Anterior cingulate cortex (tissue), 58 donors: ENCODE data around the gene POPDC2.
"Not testable (repeated sequence)": the region's sequence is repeated elsewhere in the genome, so short reads cannot be mapped to it uniquely, and the experiment has no call there.

Experiments
- DNase-seq, 58 donors: peaks; one replicate each; lab custom pipeline; 2025; lab: John Stamatoyannopoulos, UW

POPDC2 gene, protein sequence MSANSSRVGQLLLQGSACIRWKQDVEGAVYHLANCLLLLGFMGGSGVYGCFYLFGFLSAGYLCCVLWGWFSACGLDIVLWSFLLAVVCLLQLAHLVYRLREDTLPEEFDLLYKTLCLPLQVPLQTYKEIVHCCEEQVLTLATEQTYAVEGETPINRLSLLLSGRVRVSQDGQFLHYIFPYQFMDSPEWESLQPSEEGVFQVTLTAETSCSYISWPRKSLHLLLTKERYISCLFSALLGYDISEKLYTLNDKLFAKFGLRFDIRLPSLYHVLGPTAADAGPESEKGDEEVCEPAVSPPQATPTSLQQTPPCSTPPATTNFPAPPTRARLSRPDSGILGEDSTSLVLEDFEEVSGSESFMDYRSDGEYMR

DNA sequence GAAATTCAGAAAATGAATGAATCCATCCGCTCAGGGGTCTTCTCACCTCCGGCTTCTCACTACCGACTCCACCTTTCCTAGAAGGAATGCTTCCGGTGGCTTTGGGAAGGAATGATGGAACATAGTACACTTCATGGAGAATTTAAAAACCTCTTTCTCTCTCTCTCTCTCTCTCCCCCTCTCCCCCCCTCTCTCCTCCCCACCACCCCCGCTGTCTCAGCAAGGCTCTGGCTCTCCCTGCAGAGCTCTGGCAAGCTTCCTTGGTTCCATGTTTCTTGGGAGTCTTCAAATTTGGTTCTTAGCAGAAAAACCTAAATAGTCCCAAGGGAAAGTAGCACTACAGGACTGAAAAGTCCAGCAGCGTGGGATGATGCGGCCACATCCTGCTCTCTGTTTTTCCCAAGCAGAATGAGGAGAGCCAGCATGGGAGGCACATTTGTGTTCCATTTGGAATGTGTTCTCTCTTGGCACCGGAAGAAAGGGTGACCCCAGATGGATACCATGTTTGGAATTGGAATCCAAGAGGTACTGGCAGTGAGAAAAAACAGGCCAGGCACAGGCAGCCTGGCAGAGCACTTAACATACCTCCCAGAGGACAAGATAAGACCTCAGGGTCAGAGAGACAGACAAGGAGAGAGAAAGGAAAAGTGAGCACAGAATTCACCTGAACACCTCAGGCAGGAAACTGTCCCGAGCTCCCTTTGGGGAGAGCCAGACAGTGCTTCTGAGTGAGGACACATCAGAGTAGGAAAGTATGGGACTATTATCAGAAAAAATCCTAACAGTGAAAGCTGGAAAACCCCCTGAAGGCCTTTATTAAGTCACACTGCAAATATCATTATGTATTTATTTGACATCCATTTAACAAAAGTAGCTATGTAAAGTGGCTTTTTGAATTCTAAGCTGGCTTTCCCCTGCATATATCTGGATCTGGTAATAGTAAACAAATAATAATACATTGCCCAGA is at the start of gene POPDC2:
Gene POPDC2 (minus strand): TSS at position 116 of the 967 bp plus-strand sequence. CDS start 166 bp downstream, outside the sequence.
- no peak for DNase-seq

DNA sequence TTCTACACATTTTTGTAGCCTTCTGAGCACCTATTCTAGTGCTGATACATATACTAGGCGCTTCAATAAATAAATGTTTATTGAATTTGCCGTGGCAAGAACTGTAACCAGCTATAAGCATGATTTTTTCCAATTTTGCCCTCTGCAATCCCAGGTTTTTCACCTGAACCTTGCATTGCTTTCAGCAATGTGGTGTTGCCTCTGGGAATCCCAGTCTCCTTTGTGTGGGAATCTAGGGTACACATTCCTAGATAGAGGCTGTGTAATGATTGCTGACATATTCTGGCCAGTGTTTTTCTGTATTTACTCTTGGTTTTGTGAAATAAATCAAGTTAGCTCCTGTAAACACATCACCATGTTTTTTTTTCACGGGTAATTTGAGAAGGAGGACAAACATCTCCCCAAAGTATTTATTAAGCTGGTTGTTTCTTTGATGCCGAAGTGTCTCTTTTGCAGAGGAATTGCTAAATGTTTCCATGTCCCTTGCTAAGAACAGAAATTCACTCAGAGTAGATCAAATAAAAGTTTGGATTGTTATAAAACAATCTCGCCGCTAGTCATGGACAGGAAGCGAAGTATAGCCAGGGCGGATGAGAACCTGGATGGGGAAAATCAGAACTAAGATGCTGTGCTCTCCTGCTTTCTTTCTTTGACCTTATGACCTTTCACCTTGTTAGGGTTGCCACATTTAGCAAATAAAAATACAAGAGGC is 43.6 kb upstream of the POPDC2 start:
- DNase-seq: no peak

GRCh38 chr3:119702530-119703527 is 42.4 kb upstream of the POPDC2 start, which contains the start of gene CFAP91:
CFAP91 (plus strand) TSS chr3:119703022; CDS start chr3:119703099, 77 bp downstream.
- DNase-seq: peak; percentile 34 to 96 (median 88)

- DNase-seq: no peak
Measured at GRCh38 chr3:119700920-119701734, 40.7 kb upstream of the POPDC2 start.

DNA sequence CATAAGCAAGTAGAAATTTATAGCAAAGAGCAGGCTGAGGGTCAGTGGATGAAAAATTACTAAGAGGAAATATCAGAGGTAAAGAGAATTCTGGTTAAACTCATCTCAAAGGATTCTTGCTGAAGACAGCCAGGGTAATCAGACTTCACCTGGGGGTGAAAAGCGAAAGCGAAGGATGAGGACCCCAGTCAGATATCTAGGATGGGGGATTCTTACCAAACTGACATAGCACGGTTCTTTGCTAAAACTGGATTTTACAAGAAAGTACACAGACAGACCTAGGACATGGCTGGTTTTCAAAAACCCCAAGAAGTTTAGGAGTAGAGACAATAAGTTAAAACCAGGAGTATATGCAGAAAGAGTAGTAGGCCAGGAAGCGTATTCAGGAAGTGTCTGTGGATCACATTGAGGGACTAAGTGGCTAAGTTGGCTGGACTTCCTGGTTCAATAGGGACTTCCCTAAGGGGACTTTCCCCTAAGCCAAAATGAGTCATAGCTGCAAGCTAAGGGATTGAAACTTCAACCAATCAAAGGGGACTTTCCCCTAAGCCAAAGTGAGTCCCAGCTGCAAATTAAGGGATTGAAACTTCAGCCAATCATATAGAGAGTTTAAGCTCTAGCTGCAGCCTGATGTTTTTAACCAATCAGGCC is 40.0 kb upstream of the POPDC2 start:
- DNase-seq: no peak

DNA sequence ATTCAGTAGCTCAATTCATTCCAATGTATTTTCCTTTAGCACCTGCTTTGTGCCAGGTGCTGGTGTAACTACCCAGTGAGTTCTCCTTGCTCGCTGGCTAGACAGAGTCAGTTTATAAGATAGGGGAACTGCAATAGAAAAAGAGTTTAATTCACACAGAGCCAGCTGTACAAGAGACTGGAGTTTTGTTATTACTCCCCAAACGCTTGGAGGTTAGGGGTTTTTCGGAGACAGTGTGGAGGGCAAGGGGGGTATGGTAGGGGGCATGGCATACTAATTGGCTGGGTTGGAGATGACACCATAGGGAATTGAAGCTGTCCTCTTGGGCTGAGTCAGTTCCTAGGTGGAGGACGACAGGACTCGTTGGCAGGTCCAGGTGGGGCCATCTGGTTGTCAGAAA is 37.0 kb upstream of the POPDC2 start:
- no peak for DNase-seq

DNA sequence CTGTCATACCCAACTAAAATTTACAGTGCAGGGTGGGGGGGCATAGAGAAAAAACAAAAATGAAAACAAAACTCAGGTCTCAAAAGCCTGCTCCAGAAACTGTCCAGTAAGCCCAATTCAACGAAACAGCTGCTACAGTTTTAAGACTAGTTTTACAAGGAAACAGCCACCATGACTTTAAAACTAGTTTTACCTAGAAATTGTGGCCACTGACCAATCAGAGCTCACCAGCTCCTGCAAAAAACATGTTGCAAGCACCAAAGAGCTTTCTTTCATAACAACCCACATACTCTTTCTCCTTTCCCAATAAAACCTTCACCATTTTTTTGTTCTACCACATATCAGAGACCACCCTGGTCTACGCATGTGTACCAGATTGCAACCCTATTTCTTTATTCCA is 35.1 kb upstream of the POPDC2 start:
- DNase-seq: no peak

DNA sequence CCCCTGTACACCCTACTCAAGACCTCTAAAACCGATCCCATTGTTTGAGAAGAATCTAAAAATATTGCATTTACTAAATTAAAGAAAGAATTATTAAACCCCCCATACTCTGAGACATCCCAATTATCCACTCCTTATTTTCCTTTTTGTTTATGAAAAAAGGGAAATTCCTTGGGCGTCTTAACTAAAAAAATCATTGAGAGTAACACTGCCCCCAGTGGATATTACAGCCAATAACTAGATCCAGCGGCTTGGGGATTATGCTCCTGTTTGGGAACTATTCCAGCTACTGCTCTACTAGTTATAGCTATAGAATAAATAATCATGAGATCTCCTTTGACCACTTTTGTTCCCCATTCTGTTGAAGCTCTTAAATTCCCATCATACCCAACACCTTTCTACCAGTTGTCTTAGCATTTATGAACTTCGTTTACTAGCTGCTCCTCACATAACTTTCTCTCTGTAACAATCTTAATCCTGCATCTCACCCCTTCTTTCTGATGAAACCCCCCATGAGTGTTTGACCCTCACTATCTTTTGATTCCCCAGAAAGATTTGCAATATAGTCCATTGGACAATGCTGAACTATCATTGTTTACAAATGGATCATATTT is 29.8 kb upstream of the POPDC2 start:
- DNase-seq: no peak

DNA sequence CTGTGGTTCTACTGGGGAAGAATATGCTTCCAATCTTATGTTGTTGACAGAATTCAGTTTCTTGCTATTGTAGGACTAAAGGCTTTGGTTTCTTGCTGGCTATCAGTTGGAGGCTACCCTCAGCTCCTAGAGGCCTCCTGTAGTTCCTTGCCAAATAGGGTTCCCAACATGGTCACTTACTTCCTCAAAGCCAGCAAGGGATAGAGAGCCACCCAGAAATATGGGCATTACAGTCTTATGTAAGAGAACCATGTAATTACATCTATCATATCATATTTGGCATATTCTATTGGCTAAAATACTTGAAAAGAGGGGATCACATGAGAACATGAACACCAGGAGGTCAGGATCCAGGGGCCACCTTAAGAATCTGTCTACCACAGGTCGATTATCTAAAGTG is 23.0 kb upstream of the POPDC2 start:
- no peak for DNase-seq

DNA sequence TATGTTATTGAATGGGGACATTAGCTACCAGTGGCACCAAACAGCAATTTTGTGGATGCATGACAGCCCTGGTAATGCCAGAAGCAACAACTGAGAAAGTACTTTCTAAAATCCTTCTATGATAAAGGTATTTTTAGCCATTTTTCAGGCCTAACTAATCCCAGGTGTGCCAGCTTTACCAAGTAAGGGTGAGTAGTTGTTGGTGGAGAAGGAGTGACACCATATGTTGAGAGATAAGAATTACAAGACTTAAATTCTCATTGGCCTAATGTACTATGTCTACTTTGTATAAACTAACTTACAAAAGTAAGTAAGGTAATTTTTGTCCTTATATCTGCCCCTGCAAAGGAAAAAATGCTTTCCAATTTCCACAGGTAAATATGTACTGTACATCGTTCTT is 20.9 kb upstream of the POPDC2 start:
- DNase-seq: no peak

DNA sequence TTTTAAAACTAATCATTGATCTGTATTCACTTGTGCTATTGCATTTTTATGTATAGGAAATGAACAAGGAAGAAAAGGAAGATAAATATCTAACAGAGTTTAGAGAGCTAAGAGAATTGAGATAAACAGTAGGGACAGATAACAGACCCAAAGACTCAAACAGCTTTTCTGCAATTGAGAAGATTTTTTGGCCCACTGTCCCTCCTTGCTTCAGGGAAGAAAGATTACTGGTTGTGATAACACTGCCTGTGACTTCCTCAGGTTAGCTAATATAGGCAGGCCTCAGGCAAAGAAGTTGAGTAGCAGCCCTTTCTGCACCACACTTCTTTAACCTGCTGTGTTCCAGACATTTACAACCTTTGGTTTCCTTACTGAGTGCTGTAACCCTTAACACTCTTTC is 19.5 kb upstream of the POPDC2 start:
- no peak for DNase-seq

GRCh38 chr3:119678209-119678608 is 17.8 kb upstream of the POPDC2 start:
- not testable (repeated sequence) for DNase-seq

GRCh38 chr3:119677641-119677934 is 17.2 kb upstream of the POPDC2 start:
- no peak for DNase-seq

- DNase-seq: peak; percentile 56 to 96 (median 88)
Measured at GRCh38 chr3:119676771-119677640, 16.6 kb upstream of the POPDC2 start, which contains the start of gene COX17. COX17 (minus strand) TSS chr3:119677406; CDS start chr3:119677310, 96 bp downstream.

- DNase-seq: no peak
Measured at GRCh38 chr3:119676020-119676419, 15.6 kb upstream of the POPDC2 start.

DNA sequence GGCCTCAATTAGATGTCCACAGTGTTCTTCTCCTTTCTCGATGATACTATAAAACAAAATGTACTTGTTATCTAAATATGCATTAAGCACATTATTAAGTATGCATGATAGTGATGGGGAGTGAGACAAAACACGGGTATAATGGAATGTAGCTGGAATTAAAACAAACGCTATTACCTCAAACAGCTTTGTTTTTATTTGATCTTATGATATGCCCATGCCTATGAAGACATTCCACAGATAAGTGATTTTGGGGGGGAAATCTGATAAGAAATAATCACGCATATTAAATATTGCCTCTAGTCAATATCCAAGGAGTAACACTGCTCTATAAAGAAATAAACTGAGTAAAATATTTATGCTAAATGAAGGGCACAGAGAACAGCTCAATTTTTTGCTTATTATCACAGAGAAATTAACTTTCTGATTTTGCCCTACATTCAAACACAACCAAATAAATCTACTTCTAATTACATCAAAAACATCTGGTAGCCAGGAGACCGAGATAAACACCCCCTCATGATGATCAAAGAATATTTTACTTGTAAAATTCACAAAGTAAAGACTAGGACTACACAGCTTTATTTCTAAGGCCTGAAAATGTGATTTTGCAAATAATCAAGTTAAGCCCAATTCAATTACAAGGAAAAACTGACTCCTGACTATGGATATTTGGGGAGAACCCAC is 14.9 kb upstream of the POPDC2 start:
- DNase-seq: no peak
